NCI-H460 (cell line): ENCODE measurements around the gene BBOX1. TPM values are rescaled to one million over a fixed set of nuclear protein-coding genes. Genes with fewer than 3 reads are reported as not detected.
"Not testable (repeated sequence)": the region's sequence is repeated elsewhere in the genome, so short reads cannot be mapped to it uniquely, and the experiment has no call there.

ENCODE experiments used
- DNase-seq: peaks from one replicate; pipeline ENCODE4 v3.0.0-alpha.2; 2016; ENCODE audit warnings: low read depth; ENCODE audit errors: extremely low read depth
- polyA plus RNA-seq: library from polyadenylated mRNA; depleted of rRNA; stranded (reverse); fragments of >200 nt; gene quantifications from 2 replicates; pipeline ENCODE4 v1.2.3, GENCODE V29; 2014; cell fraction: nucleus; rRNA removed
- total RNA-seq: library from RNA; depleted of rRNA; stranded (reverse); fragments of >200 nt; shearing (Covaris generic); gene quantifications from 2 replicates; pipeline ENCODE4 v1.2.3, GENCODE V29; 2014; rRNA removed

BBOX1 gene
- total RNA-seq: not detected in 2 replicates
- polyA plus RNA-seq: not detected in 2 replicates

GRCh38 chr11:27040302-27041115 is at the start of gene BBOX1:
Gene BBOX1 (plus strand): TSS chr11:27040815. CDS start chr11:27055431, 14,616 bp downstream.
- DNase-seq: no peak

GRCh38 chr11:26992031-26992541 is 48.5 kb upstream of the BBOX1 start:
- DNase-seq: no peak

- DNase-seq: no peak
Observed at GRCh38 chr11:26993965-26994457, 46.6 kb upstream of the BBOX1 start, which contains the start of gene FIBIN. Gene FIBIN (plus strand): TSS chr11:26994112. CDS start chr11:26994527, 415 bp downstream.

GRCh38 chr11:26994631-26995095 is 46.0 kb upstream of the BBOX1 start:
- no peak for DNase-seq

- no peak for DNase-seq
Observed at GRCh38 chr11:26995701-26996460, 44.7 kb upstream of the BBOX1 start.

GRCh38 chr11:26997378-26997777 is 43.2 kb upstream of the BBOX1 start:
- DNase-seq: no peak

- not testable (repeated sequence) for DNase-seq
Observed at GRCh38 chr11:27001136-27001730, 39.4 kb upstream of the BBOX1 start.

GRCh38 chr11:27002431-27002830 is 38.2 kb upstream of the BBOX1 start:
- no peak for DNase-seq

GRCh38 chr11:27002838-27003237 is 37.8 kb upstream of the BBOX1 start:
- DNase-seq: no peak

- no peak for DNase-seq
Observed at GRCh38 chr11:27004103-27004502, 36.5 kb upstream of the BBOX1 start.

- DNase-seq: no peak
Observed at GRCh38 chr11:27008811-27009535, 31.6 kb upstream of the BBOX1 start.

GRCh38 chr11:27011560-27012233 is 28.9 kb upstream of the BBOX1 start:
- DNase-seq: no peak

GRCh38 chr11:27012234-27012921 is 28.2 kb upstream of the BBOX1 start:
- DNase-seq: no peak

GRCh38 chr11:27013781-27014361 is 26.7 kb upstream of the BBOX1 start:
- no peak for DNase-seq

- DNase-seq: no peak
Observed at GRCh38 chr11:27018902-27019529, 21.6 kb upstream of the BBOX1 start.

- DNase-seq: no peak
Observed at GRCh38 chr11:27020751-27021150, 19.9 kb upstream of the BBOX1 start.

- DNase-seq: no peak
Observed at GRCh38 chr11:27022659-27023251, 17.9 kb upstream of the BBOX1 start.

GRCh38 chr11:27024865-27025264 is 15.8 kb upstream of the BBOX1 start:
- no peak for DNase-seq
